Endometrial microvascular endothelial cells (primary cell): ENCODE measurements around the gene NCOR2. TPM values are rescaled to one million over a fixed set of nuclear protein-coding genes. Genes with fewer than 3 reads are reported as not detected.

Experiments
- in situ Hi-C: cut with HindIII; loops from 2 replicates; pipeline ENCODE4 v1.10.0; 2017; ENCODE audit warnings: low sequenced_read_pairs, low pct_unique_long_range_greater_than_20kb; ENCODE audit errors: inconsistent ontology term
- total RNA-seq: library from RNA; depleted of rRNA; stranded (reverse); fragments of >200 nt; gene quantifications from one replicate; pipeline ENCODE4 v1.2.3, GENCODE V29; 2015; ENCODE audit errors: inconsistent ontology term

The NCOR2 gene
- total RNA-seq, 1 donor from 2014 or later = 121 TPM

DNA sequence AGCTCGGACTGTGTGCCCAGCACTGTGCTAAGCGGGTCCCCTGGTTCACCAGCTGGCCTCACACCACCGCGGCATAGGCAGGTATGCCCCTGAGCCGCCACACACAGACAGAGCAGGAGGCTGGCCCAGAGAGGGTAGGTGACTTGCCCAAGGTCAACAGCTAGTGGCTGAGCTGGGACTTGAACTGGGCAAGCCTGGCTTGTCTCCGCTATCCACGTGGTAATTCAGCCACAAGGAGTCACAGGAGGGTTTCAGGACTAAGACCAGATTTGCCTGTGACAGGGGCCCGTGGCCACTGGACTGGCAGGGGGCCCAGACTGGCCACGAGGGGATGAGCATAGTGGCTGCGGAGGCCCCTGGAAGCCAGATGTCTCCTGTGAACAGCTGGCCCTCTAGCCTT is 47.7 kb downstream of the NCOR2 start:
- in situ Hi-C loops = loop anchor here (25.0 kb wide), 1 partner anchor 168 kb away; no protein-coding TSS in a partner anchor

DNA sequence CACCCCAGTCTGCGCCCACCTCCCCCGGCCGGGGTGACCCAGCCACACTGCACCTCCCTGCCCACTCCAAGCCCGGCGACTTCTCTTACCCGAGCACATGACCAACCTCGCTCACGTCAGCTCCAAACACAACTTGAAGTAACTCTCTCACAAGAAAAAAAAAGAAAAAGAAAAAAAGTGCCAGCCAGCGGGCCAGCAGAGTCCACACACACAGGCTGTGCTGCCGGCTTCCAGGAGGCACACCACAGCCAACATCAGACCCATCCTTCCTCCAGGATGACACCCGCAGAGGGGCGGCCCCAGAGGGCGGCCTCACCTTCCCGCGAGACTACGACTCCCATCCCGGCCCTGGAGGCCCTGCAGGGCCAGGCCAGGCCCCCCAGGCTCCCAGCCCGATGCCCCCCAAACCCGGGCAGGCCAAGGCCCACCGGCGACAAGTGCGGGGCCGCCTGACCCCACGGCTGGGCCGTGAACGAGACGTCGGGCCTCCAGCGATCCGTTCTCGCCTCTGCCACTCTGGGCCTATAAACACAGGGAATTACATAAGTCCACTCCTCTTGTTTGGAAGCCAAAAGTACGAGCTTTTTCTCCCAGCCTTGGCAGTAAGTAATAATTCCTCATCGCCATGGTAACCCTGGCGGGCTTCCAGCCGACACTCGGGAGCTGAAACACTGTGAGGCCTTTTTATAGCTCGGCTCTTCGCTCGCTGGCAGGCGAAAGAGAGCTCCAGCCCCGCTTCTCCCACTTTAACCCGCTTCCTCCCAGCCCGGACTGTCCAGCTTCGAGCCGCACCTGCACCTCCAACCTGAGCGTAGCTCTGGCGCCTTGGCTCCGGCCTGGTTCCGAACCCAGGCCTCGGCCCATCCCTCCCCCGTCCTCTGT is 49.1 kb downstream of the NCOR2 start:
- in situ Hi-C loops = loop anchor here (25.0 kb wide), 1 partner anchor 169 kb away; no protein-coding TSS in a partner anchor
